ENCODE results near the gene SAP130.

The SAP130 gene
- 17.7 to 41.7 (median 37.6) reads per million in 4 experiments for total RNA-seq

DNA sequence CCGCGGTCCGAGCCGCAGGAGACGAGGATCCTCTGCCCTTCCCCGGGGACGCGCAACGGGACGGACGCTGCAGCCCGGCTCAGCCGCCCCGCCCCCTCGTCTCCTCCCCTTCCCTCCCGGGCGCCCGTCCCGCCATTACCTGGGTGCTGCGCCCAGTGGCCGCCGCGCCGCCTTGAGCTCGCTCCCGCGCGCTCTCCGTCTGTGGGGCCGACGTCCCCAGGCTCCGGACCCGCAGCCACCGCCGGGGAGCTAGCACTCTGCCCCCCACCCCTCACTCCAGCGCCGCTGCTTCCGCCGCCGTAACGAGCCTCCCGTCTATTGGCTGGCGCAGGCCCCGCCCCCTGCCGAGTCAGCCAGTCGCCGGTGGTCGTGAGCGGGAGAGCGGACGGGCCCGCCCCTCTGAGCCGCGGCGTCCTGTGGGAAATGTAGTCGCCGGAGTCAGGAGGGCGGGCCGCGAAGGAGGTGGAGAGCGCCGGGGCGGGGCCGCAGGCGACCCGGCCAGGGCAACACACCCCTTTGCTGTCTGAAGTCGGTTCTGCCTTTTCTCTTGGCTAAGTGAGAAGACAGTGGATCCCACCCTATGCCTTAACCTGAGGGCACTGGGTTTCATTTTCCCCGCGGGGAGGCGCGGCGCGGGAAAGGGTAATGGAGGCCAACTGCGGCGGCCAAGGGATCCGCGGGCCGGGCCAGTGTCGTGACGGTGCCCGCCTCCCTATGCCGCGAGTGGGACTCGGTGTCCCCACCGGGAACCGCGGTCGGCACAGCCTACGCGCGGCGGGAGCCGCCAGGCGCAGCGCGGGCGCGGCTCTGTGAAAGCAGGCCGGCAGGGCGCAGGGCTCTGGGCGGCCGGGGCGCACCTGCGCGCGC lies at the start of gene SAP130:
Gene SAP130 (minus strand): TSS at position 259 of the 867 bp plus-strand sequence. CDS start 1,767 bp downstream, outside the sequence.
- DNase-seq = peak; percentile 94

- DNase-seq = no peak
These were observed 48.7 kb upstream of the SAP130 start for GRCh38 chr2:128076461-128077106.

GRCh38 chr2:128073278-128073677 lies 45.4 kb upstream of the SAP130 start:
- DNase-seq = no peak

DNA sequence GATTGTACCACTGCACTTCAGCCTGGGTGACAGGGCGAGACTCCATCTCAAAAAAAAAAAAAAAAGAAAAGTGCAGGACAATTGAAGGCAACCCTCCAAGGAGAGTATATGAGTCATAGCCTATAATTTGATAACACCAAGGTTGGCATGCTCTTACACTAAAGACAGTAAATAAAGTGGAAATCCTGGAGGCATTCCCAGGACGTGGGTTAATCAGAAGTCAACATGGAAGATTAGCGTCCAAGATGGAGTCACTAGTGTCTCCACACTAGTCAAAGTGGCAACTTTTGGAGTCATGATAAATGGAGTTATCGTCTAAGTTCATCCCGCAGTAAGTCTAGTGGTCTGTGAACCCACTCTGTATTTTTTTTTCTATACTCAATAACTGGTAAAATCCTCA lies 41.9 kb upstream of the SAP130 start:
- DNase-seq = no peak

GRCh38 chr2:128064353-128064752 lies 36.5 kb upstream of the SAP130 start:
- DNase-seq = no peak

DNA sequence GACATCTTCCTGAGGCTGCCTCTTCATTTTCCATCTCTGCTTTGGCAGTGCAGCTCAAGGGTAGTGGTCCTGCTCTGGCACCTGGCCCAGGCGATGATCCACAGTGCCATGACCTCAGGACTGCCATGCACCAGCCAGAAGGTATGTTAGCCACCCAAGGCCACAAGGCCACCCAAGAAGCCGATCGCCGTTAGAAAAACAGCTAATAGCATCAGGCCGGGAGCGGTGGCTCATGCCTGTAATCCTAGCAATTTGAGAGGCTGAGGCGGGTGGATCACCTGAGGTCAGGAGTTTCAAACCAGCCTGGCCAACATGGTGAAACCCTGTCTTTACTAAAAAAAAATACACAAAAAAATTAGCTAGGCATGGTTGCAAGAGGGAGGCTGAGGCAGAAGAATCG lies 34.7 kb upstream of the SAP130 start:
- no peak for DNase-seq

- no peak for DNase-seq
These were observed 30.3 kb upstream of the SAP130 start for GRCh38 chr2:128058114-128058513.

DNA sequence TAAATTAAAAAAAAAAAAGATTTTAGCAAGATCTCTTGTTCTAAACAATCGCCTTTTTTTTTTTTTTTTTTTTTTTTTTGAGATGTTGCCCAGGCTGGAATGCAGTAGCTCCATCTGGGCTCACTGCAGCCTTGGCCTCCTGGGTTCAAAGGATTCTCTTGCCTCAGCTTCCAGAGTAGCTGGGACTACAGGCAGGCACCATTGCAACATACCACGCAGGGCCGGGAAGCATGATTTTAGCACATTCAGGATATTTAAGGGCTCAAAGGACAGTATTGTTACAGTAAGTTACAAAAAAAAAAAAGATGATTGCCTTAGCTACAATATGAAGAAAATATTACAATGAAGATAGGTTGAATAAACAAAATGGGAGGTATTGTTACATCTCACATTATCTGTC lies 29.5 kb upstream of the SAP130 start:
- DNase-seq = no peak

GRCh38 chr2:128054104-128054885 lies 26.4 kb upstream of the SAP130 start:
- DNase-seq = no peak

GRCh38 chr2:128053331-128053730 lies 25.5 kb upstream of the SAP130 start:
- DNase-seq = no peak

- no peak for DNase-seq
These were observed 15.2 kb upstream of the SAP130 start for GRCh38 chr2:128043041-128043440.

- no peak for DNase-seq
These were observed 13.7 kb upstream of the SAP130 start for GRCh38 chr2:128041561-128041960.

DNA sequence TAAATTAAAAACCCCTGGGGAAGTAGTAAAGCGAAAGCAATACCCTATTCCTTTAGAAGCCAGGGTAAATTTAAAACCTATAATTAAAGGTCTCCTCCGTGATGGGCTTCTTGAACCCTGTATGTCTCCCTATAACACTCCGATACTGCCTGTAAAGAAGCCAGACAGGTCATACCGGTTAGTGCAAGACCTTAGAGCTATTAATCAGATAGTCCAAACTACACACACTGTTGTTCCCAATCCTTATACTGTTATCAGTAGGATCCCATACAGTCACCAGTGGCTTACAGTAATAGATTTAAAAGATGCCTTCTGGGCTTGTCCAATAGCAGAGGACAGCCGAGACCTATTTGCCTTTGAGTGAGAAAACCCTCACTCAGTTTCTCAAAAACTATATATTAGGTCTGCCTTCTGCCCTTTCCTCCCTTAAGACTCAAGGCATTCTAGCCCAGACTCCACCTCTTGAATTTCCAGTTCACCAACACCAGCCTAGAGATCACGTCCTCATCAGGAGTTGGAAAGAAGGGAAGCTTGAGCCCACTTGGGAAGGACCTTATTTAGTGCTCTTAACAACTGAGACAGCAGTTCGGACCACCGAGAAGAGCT lies 12.4 kb upstream of the SAP130 start:
- DNase-seq = no peak

GRCh38 chr2:128039535-128039934 lies 11.7 kb upstream of the SAP130 start:
- no peak for DNase-seq

DNA sequence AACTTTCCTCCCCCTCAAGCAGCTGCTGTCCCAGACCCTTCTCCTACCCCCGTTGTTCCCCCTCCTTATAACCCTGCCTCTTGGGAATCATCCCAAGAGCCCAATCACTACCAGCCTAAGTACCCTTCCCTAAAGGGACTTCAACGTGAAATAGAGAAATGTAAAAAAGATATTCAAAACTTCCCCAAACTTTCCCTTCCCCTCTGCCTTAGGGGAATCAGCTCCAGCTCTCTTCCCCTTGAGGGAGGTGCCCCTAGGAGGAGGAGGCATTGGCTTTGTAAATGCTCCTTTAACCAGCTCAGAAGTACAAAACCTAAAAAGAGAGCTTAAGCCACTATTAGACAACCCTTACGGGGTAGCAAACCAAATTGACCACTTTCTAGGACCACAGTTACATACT lies 10.6 kb upstream of the SAP130 start:
- no peak for DNase-seq

DNA sequence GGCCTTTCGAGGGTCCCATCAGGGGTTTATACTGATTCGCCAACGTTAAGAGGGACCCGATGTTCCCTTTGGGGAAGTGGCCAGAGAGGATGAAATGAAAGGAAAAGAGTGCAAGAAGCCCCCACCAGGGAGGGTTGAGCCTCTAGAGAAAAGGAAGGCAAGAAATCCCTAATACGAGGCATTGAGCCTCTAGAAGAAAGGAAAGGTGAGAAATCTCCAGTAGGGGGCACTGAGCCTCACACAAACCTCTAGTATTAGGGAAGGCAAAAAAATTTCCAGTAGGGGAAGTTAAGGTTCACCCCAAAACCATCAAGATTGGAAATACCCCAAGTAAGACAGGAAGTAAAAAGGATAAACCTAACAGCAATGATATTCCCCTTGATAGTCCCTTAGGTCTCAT lies 9.8 kb upstream of the SAP130 start:
- DNase-seq = no peak

DNA sequence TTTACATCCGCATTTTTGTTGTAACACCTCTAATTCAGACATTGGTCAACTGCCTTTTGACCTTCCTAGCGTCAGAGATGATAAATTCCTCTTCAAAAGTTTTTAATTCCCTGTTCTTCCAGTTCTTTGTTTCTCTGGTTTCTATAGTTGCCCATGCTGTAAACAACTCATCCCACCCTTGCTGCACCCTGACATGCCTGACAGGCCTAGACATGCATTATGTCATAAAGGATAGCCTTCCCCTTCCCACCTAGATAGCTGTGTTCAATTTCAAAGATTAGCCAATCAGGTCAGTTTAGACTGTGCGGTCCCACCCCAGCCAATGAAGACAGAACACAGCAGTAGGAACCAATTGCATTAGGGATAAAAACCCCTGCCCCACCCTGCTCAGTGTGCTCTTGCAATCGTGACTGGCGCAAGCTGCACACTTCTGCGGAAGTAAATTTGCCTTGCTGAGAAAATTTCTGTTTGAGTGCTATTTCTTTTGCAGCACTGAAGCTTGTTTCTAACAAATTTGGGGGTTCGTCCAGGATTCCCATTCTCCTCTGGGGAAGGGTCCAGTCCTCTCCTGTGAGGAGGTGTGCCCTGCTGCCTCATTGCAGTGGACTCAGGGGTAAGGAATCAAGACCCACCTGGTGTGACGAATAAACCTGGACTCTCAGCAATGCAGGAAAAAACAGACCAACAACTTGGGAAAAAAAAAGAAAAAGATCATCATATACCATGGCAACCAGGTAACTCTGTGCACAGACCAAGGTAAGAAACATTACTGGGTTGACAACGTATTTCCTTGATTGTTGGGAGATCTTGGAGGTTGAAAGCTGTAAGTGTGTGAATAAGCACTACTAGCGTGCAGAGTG lies 9.1 kb upstream of the SAP130 start:
- no peak for DNase-seq

DNA sequence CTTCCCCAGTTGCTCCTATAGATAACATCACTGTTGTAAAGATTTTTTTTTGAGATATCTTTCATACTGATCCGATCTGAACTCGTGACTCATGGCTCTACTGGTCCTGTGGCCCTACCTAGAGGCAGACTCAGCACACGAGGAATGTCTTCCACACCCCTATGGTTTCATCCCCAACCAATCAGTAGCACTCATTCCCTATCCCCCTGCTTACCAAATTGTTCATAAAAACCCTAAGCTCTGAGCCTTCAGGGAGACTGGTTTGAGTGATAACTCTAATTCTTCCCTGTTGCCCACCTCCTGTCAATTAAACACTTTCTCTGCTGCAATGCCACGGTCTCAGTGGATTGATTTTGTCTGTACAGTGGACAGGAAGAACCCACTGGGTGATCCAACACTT lies 4.2 kb upstream of the SAP130 start:
- DNase-seq = no peak

GRCh38 chr2:128028668-128029054 lies 802 bp upstream of the SAP130 start:
- DNase-seq = no peak

DNA sequence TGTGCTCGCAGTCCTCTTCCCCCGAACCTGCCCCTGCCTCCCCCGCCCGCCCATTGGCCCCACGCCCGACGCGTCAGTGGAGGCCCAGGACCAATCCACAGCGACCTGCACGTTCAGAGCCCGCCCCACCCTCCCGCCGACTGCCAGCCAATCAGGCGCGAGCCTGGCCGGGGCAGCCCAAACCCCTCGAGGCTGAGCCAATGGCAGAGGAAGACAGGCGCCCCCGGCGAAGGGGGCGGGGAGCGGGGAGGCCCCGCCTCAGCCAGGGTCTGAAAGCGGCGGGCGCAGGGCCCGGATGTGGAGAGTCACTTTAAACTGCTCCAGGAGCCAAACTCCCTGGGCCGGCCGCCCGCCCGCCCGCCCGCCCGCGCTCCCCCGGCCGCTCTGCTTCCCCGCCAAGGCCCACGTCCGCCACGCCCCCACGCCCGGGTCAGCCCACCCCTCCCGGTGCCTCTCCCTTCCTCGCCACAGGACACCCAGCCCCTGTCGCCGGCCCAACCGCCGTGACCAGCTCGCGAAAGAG lies 520 bp downstream of the SAP130 start:
- peak; percentile 99 for DNase-seq

DNA sequence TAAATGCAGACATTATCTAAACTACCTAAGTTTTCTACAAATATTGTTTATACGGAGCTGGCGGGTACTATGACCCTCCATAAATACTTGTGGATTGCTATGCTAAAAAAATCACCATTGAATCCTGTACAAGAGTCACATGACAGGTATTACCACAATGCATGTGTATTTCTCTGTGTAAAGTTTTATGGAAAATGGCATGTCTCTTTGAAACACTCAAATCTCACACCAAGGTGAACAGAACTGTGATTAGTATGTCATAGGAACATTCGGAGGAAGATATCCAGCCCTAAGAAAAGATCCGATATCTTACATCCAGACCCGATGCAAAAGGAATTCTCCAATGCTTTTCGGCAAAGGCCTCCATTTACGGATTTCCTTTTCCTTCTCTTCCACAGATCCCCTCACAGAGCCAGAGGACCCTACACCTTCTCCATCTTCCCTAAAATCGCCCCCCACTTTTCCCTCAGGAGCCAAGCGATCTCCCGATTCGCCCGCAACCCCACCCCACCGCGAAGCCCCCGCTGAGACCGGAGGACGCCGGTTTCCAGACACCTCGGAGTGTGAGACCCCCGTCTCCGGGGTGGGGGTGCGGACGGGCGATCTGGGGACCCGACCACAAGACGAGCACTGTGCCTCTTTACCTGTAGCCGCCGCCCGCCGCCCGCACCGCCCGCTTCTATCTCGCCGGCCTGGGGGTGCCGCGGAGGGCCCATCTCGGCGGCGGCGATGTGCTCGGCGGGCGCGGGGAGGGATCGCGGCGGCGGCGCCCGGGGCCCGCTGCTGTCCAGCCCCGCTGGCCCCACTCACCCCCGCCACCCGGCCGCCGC lies 1.2 kb downstream of the SAP130 start:
- no peak for DNase-seq

Measured in effector CD8-positive, alpha-beta T cell (primary cell).